ENCODE measurements around the gene BPHL. TPM values are rescaled to one million over a fixed set of nuclear protein-coding genes. Genes with fewer than 3 reads are reported as not detected.

BPHL gene
- total RNA-seq, 6 experiments from 2014 or later = 30.4 to 142 (median 68.6) TPM

GRCh38 chr6:3201388-3201787 lies 82.9 kb downstream of the BPHL start:
- no peak overlapping the region for H3K4me3 ChIP-seq
- ATAC-seq = no peak
- no peak for DNase-seq
- 83% methylated on average over 2 of the region's 2 CpGs for WGBS (ENCODE audit: insufficient coverage, low coverage, low lambda C conversion rate, missing lambda C conversion rate)
- intact Hi-C loops (cut with DNase I) = no loop called here
- H3K9me3 ChIP-seq = no peaks in the 10 kb centered on the region
- H3K4me1 ChIP-seq = no peaks in the 10 kb centered on the region
- H3K27me3 ChIP-seq = no peaks in the 10 kb centered on the region
- no peaks in the 10 kb centered on the region for H3K36me3 ChIP-seq
- no peak for TF ChIP-seq POLR2A (IDR thresholded peaks at IDR 0.05)
- TF ChIP-seq, protein P1, sequence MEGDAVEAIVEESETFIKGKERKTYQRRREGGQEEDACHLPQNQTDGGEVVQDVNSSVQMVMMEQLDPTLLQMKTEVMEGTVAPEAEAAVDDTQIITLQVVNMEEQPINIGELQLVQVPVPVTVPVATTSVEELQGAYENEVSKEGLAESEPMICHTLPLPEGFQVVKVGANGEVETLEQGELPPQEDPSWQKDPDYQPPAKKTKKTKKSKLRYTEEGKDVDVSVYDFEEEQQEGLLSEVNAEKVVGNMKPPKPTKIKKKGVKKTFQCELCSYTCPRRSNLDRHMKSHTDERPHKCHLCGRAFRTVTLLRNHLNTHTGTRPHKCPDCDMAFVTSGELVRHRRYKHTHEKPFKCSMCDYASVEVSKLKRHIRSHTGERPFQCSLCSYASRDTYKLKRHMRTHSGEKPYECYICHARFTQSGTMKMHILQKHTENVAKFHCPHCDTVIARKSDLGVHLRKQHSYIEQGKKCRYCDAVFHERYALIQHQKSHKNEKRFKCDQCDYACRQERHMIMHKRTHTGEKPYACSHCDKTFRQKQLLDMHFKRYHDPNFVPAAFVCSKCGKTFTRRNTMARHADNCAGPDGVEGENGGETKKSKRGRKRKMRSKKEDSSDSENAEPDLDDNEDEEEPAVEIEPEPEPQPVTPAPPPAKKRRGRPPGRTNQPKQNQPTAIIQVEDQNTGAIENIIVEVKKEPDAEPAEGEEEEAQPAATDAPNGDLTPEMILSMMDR (IDR thresholded peaks at IDR 0.05) = no peak
- H3K27ac ChIP-seq = no peak overlapping the region

Small RNAs within 50 kb of the gene (small RNA-seq; reads per million reads assigned to genes)
- gene RNA5SP201 = 0 reads per million in 2 experiments

Other genes starting within 250 kb of the BPHL start
- gene SERPINB9, start 215.4 kb upstream of the BPHL start, total RNA-seq = 10 to 100 TPM in 1 of 6 experiments, 1 to 10 TPM in 5; 1.8 to 19.0 (median 4.6) TPM
- gene SERPINB6, start 147.1 kb upstream of the BPHL start, total RNA-seq = 10 to 100 TPM; 27.0 to 48.5 (median 38.7) TPM
- gene NQO2, start 118.8 kb upstream of the BPHL start, total RNA-seq = 10 to 100 TPM; 44.5 to 74.2 (median 67.3) TPM
- gene RIPK1, start 50.2 kb upstream of the BPHL start, total RNA-seq = 10 to 100 TPM; 13.9 to 17.6 (median 16.6) TPM
- 100 to 1,000 TPM in 2 of 6 experiments, 10 to 100 TPM in 4; 32.8 to 136 (median 83.8) TPM for gene TUBB2A, start 38.8 kb downstream of the BPHL start, total RNA-seq
- gene TUBB2B, start 108.9 kb downstream of the BPHL start, total RNA-seq = 1 to 10 TPM; 1.0 to 3.9 (median 2.5) TPM
- 10 to 100 TPM in 5 of 6 experiments, 1 to 10 TPM in 1; 9.4 to 15.4 (median 11.0) TPM for gene PSMG4, start 140.2 kb downstream of the BPHL start, total RNA-seq

All from right lobe of liver (tissue), 6 donors.